NCI-H1694 (cell line): ENCODE measurements around the gene LSP1.
"Not testable (repeated sequence)": the region's sequence is repeated elsewhere in the genome, so short reads cannot be mapped to it uniquely, and the experiment has no call there.

Source experiments
- DNase-seq: peaks from one replicate; lab custom pipeline; 2025; lab: John Stamatoyannopoulos, UW

The LSP1 gene

GRCh38 chr11:1877211-1878136 lies 24.6 kb downstream of the LSP1 start:
- no peak for DNase-seq

- DNase-seq = no peak
These were observed 25.5 kb downstream of the LSP1 start for GRCh38 chr11:1878137-1879031.

- DNase-seq = no peak
These were observed 26.6 kb downstream of the LSP1 start for GRCh38 chr11:1879342-1879940.

- DNase-seq = no peak
These were observed 27.2 kb downstream of the LSP1 start for GRCh38 chr11:1879941-1880720.

GRCh38 chr11:1880746-1881441 lies 28.0 kb downstream of the LSP1 start:
- no peak for DNase-seq

GRCh38 chr11:1881442-1882264 lies 28.8 kb downstream of the LSP1 start:
- no peak for DNase-seq

- no peak for DNase-seq
These were observed 29.7 kb downstream of the LSP1 start for GRCh38 chr11:1882265-1883238.

- DNase-seq = no peak
These were observed 30.7 kb downstream of the LSP1 start for GRCh38 chr11:1883346-1884302.

- no peak for DNase-seq
These were observed 31.4 kb downstream of the LSP1 start for GRCh38 chr11:1884303-1884700.

- DNase-seq = not testable (repeated sequence)
These were observed 33.7 kb downstream of the LSP1 start for GRCh38 chr11:1886551-1886950.

- no peak for DNase-seq
These were observed 34.8 kb downstream of the LSP1 start for GRCh38 chr11:1887451-1888346.

GRCh38 chr11:1888347-1888753 lies 35.5 kb downstream of the LSP1 start:
- DNase-seq = no peak

GRCh38 chr11:1888811-1889210 lies 35.9 kb downstream of the LSP1 start:
- no peak for DNase-seq

- no peak for DNase-seq
These were observed 36.5 kb downstream of the LSP1 start for GRCh38 chr11:1889224-1889930.

GRCh38 chr11:1889941-1890855 lies 37.3 kb downstream of the LSP1 start:
- DNase-seq = no peak
